ENCODE results near the gene MRPS7. TPM values are rescaled to one million over a fixed set of nuclear protein-coding genes. Genes with fewer than 3 reads are reported as not detected.

The MRPS7 gene
- total and polyA plus RNA-seq, 2 donors (not counting 3 experiments of a cell fraction or from before 2014, with no cell fraction given) = 79.8 to 82.8 TPM

DNA sequence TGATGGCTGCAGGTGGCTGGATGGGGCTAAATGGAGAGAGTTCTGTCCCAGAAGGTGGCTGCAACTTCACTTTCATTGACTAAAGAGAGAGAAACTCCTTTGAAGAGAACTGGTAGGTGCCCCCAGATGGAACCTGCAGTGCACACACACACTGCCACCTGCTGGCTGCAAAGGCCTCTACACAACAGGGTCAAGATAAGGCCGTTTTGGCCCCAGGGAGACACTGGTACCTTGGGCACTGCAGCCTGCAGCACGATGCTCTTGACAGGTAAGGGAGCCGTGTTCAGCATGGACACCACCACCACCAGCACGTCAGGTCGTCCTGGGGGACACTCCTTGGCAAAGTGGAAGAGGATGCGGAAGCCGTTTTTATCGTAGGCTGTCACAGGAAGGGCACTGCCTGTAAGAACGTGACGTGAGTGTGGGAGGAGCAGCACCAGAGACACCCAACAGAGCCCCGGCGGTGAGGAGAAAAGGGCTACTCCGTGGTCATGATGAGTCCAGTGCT is 22.9 kb upstream of the MRPS7 start:
- FAIRE-seq (peak; percentile 77), DNase-seq (ENCODE audit: low read depth, low spot score) (peak; percentile 62)
- dilution Hi-C loops (cut with MboI; ENCODE audit: extremely low pct_ligation_motif_present, low sequenced_read_pairs) (no loop called here), intact Hi-C loops (cut with micrococcal nuclease) (no loop called here)
- Histone ChIP-seq H3K79me2 (ENCODE audit: control insufficient read depth, insufficient read depth, low read length) (no peaks in the 10 kb centered on the region), H3K27ac (ENCODE audit: insufficient read depth, low read depth, low read length) (no peak overlapping the region), H3K4me1 (ENCODE audit: control insufficient read depth, extremely low read depth, insufficient read depth, low read length) (no peaks in the 10 kb centered on the region), H3K4me2 (ENCODE audit: insufficient read depth, low read length) (no peak overlapping the region), H3K27me3 (ENCODE audit: control insufficient read depth in 2 of 2, insufficient read depth in 2 of 2, low read length in 2 of 2) (no peaks in the 10 kb centered on the region), H3K9me3 (replicated peaks; ENCODE audit: control insufficient read depth, insufficient read depth, low read length) (no peaks in the 10 kb centered on the region), H2AFZ (ENCODE audit: low read depth, low read length) (no peak overlapping the region), H4K20me1 (replicated peaks; ENCODE audit: control insufficient read depth, extremely low read depth, insufficient read depth, low read length) (no peaks in the 10 kb centered on the region), H3K36me3 (ENCODE audit: control insufficient read depth in 2 of 2, extremely low read depth in 1 of 2, insufficient read depth in 2 of 2, low read length in 2 of 2) (peaks cover 11 to 51% of the 10 kb centered on the region in 2 experiments), H3K9ac (replicated peaks; ENCODE audit: extremely low read depth, insufficient read depth, low read length) (no peak overlapping the region), H3K4me3 (replicated peaks in 1 of 3; ENCODE audit: insufficient read depth in 1 of 3, low read depth in 1 of 3, low read length in 3 of 3) (no peak overlapping the region), H3K9me1 (replicated peaks; ENCODE audit: control insufficient read depth, extremely low read depth, insufficient read depth, low read length) (no peaks in the 10 kb centered on the region)
- no TSS peak for BruUV-seq (replicated peaks)
- TF ChIP-seq FOS (IDR thresholded peaks at IDR 0.05; ENCODE audit: borderline replicate concordance, insufficient read depth, low read length) (no peak), POLR2AphosphoS5 (IDR thresholded peaks at IDR 0.05; ENCODE audit: insufficient read depth, low read depth, low read length) (no peak), GATA2 (IDR thresholded peaks at IDR 0.05; ENCODE audit: insufficient read depth, insufficient read length, low read depth, low read length) (no peak), MYC (IDR thresholded peaks at IDR 0.05; ENCODE audit: low read depth, low read length) (no peak)
- TF ChIP-seq, protein P1, sequence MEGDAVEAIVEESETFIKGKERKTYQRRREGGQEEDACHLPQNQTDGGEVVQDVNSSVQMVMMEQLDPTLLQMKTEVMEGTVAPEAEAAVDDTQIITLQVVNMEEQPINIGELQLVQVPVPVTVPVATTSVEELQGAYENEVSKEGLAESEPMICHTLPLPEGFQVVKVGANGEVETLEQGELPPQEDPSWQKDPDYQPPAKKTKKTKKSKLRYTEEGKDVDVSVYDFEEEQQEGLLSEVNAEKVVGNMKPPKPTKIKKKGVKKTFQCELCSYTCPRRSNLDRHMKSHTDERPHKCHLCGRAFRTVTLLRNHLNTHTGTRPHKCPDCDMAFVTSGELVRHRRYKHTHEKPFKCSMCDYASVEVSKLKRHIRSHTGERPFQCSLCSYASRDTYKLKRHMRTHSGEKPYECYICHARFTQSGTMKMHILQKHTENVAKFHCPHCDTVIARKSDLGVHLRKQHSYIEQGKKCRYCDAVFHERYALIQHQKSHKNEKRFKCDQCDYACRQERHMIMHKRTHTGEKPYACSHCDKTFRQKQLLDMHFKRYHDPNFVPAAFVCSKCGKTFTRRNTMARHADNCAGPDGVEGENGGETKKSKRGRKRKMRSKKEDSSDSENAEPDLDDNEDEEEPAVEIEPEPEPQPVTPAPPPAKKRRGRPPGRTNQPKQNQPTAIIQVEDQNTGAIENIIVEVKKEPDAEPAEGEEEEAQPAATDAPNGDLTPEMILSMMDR (IDR thresholded peaks at IDR 0.05; ENCODE audit: extremely low read depth in 1 of 2, insufficient read depth in 1 of 2, low read depth in 1 of 2, low read length in 2 of 2) = peak; percentile 86 to 92
- ChIA-PET CTCF (interaction anchor here (0.8 to 7.6 kb wide), 13 partner anchors 10 to 277 kb away, joined by 3 to 91 read pairs (median 8); partner anchors contain the start of gene MIF4GD), POLR2A (interaction anchor here (0.5 to 1.3 kb wide), 2 partner anchors 13 to 32 kb away, joined by 3 to 4 read pairs; partner anchors contain the start of gene MIF4GD)

All from endothelial cell of umbilical vein (primary cell).